ENCODE measurements around the gene CTNNBIP1.

- TF ChIP-seq CTCF (conservative IDR thresholded peaks at IDR 0.05) (peak; percentile 44; the same call in 1 of the 2 replicates), EZH2 (IDR thresholded peaks at IDR 0.05; ENCODE audit: low read depth) (no peak)
These were observed 4.5 kb upstream of the CTNNBIP1 start for GRCh38 chr1:9914610-9914937.

Data from PC-9 (cell line).